ENCODE results near the gene KIAA1958. TPM values are rescaled to one million over a fixed set of nuclear protein-coding genes. Genes with fewer than 3 reads are reported as not detected.

KIAA1958 gene
- polyA plus RNA-seq, 1 of the 3 experiments (the other 2 are of a cell fraction), result 1.6 TPM

- peak overlapping the region; percentile 51 to 68; a peak in 3 of 4 replicates for H3K27ac ChIP-seq (ENCODE audit: low read depth in 2 of 2, low read length in 1 of 2)
Observed at GRCh38 chr9:112487008-112487798, 576 bp downstream of the KIAA1958 start.

More at GRCh38 chr9:112487008-112487798, 576 bp downstream of the KIAA1958 start:
- 0% methylated on average over 13 of the region's 80 CpGs for WGBS (ENCODE audit: low lambda C conversion rate)
- H3K79me2 ChIP-seq (ENCODE audit: insufficient read depth), result peaks cover 47% of the 10 kb centered on the region
- no peaks in the 10 kb centered on the region for H3K9me3 ChIP-seq
- peak overlapping the region; percentile 80 to 81 for H3K4me3 ChIP-seq (ENCODE audit: low read depth in 2 of 2, low read length in 1 of 2)
- peaks cover 14 to 27% of the 10 kb centered on the region in 2 experiments; a peak in 3 of 4 replicates for H3K4me1 ChIP-seq (ENCODE audit: control insufficient read depth in 1 of 2, insufficient read depth in 2 of 2, low read depth in 1 of 2, low read length in 1 of 2)
- peak overlapping the region; percentile 73 for H3K9ac ChIP-seq
- no peaks in the 10 kb centered on the region for H4K20me1 ChIP-seq (ENCODE audit: insufficient read depth)
- no peaks in the 10 kb centered on the region for H3K9me2 ChIP-seq
- ChIA-PET POLR2A (interaction anchor here (0.7 to 1.3 kb wide), 2 partner anchors 108 to 232 kb away, joined by 3 to 7 read pairs; partner anchors contain the start of gene HSDL2), CTCF (interaction anchor here (0.7 to 2.3 kb wide), 8 partner anchors 8 to 333 kb away, joined by 3 to 6 read pairs (median 3); partner anchors contain the start of gene INIP)
- TF ChIP-seq EZH2phosphoT487 (IDR thresholded peaks at IDR 0.05; ENCODE audit: borderline replicate concordance, low read depth) (no peak), YY1 (IDR thresholded peaks at IDR 0.05; ENCODE audit: low read depth) (no peak), FOSL2 (IDR thresholded peaks at IDR 0.05; ENCODE audit: borderline replicate concordance, low read depth) (no peak), RXRA (IDR thresholded peaks at IDR 0.05; ENCODE audit: borderline replicate concordance, low read depth) (no peak), REST (IDR thresholded peaks at IDR 0.05; ENCODE audit: low read depth, low read length) (no peak), POLR2AphosphoS5 (IDR thresholded peaks at IDR 0.05; ENCODE audit: low read depth, low read length) (no peak), JUND (IDR thresholded peaks at IDR 0.05) (no peak), GATA2 (CRISPR knock-in tag; IDR thresholded peaks at IDR 0.05) (no peak), FOXM1 (IDR thresholded peaks at IDR 0.05; ENCODE audit: low read depth) (no peak), CTCF (IDR thresholded peaks at IDR 0.05) (no peak), MAX (IDR thresholded peaks at IDR 0.05; ENCODE audit: low read depth) (0 out of 2 replicates have a peak, but pooled peaks have one; percentile 45), RCOR1 (IDR thresholded peaks at IDR 0.05; ENCODE audit: low read length) (no peak), MXI1 (IDR thresholded peaks at IDR 0.05; ENCODE audit: low read depth, low read length) (peak; percentile 57; the same call in 1 of the 2 replicates), TCF12 (IDR thresholded peaks at IDR 0.05) (no peak), IRF3 (IDR thresholded peaks at IDR 0.05; ENCODE audit: low read depth, low read length) (no peak), SIN3A (IDR thresholded peaks at IDR 0.05; ENCODE audit: borderline replicate concordance, low read depth, low read length) (no peak), MEF2A (IDR thresholded peaks at IDR 0.05; ENCODE audit: borderline replicate concordance, low read depth) (no peak), NRF1 (IDR thresholded peaks at IDR 0.05; ENCODE audit: low read depth, low read length) (peak; percentile 49; the same call in 1 of the 2 replicates), CHD2 (IDR thresholded peaks at IDR 0.05; ENCODE audit: low read length, partially characterized antibody) (no peak)
- TF ChIP-seq, protein P1, sequence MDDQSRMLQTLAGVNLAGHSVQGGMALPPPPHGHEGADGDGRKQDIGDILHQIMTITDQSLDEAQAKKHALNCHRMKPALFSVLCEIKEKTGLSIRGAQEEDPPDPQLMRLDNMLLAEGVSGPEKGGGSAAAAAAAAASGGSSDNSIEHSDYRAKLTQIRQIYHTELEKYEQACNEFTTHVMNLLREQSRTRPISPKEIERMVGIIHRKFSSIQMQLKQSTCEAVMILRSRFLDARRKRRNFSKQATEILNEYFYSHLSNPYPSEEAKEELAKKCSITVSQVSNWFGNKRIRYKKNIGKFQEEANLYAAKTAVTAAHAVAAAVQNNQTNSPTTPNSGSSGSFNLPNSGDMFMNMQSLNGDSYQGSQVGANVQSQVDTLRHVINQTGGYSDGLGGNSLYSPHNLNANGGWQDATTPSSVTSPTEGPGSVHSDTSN (IDR thresholded peaks at IDR 0.05), result no peak
- H3F3A ChIP-seq (replicated peaks; ENCODE audit: insufficient read depth), result peaks cover 6% of the 10 kb centered on the region
- peak; percentile 82 for DNase-seq
- no peaks in the 10 kb centered on the region for H3K27me3 ChIP-seq (ENCODE audit: insufficient read depth)
- H3K4me2 ChIP-seq, result peak overlapping the region; percentile 81
- no peaks in the 10 kb centered on the region for H3K36me3 ChIP-seq (replicated peaks in 1 of 2; ENCODE audit: control insufficient read depth in 1 of 2, insufficient read depth in 2 of 2, low read length in 1 of 2)
- peak overlapping the region; percentile 78 for H2AFZ ChIP-seq (ENCODE audit: low read depth)
